C4-2B (cell line): ENCODE data around the gene WNT7B.

Experiments
- H3K27ac ChIP-seq: fragments of 450-650 bp; 2 replicates; pipeline ENCODE4 v1.5.1; 2017
- CTCF ChIP-seq: fragments of 450-650 bp; conservative IDR thresholded peaks from 2 replicates; pipeline ENCODE4 v1.5.1; 2017; ENCODE audit warnings: mild to moderate bottlenecking
- ZFX ChIP-seq: fragments of 450-650 bp; IDR thresholded peaks from 2 replicates; pipeline ENCODE4 v1.6.1; 2017

The WNT7B gene

GRCh38 chr22:45952553-45952952, 24.4 kb downstream of the WNT7B start:
- H3K27ac ChIP-seq: no peak overlapping the region
- TF ChIP-seq ZFX (no peak), CTCF (no peak)

- no peak overlapping the region for H3K27ac ChIP-seq
- TF ChIP-seq ZFX (no peak), CTCF (no peak)
These were observed 24.8 kb downstream of the WNT7B start for GRCh38 chr22:45952151-45952550.

- H3K27ac ChIP-seq: no peak overlapping the region
- no peak for TF ChIP-seq ZFX
- TF ChIP-seq CTCF: no peak
These were observed 27.1 kb downstream of the WNT7B start for GRCh38 chr22:45949891-45950290.

- no peak for TF ChIP-seq ZFX
- TF ChIP-seq CTCF: no peak
These were observed 27.6 kb downstream of the WNT7B start for GRCh38 chr22:45949258-45949870.

GRCh38 chr22:45948081-45948648, 28.8 kb downstream of the WNT7B start:
- TF ChIP-seq ZFX: no peak
- TF ChIP-seq CTCF: no peak
- no peak overlapping the region for H3K27ac ChIP-seq

More at GRCh38 chr22:45949258-45949870, 27.6 kb downstream of the WNT7B start:
- no peak overlapping the region for H3K27ac ChIP-seq

GRCh38 chr22:45946805-45947600, 30.0 kb downstream of the WNT7B start:
- no peak for TF ChIP-seq CTCF
- no peak for TF ChIP-seq ZFX
- no peak overlapping the region for H3K27ac ChIP-seq

GRCh38 chr22:45945621-45946106, 31.3 kb downstream of the WNT7B start:
- H3K27ac ChIP-seq: no peak overlapping the region
- no peak for TF ChIP-seq ZFX
- TF ChIP-seq CTCF: no peak
